Keratinocyte (primary cell): ENCODE results near the gene PRKCZ. TPM values are rescaled to one million over a fixed set of nuclear protein-coding genes. Genes with fewer than 3 reads are reported as not detected.

Source experiments
- DNase-seq: peaks from one replicate; pipeline ENCODE4 v3.0.0-alpha.2; 2011; ENCODE audit warnings: low read depth, missing footprints, low spot score
- FAIRE-seq: peaks from 2 replicates; lab custom pipeline; 2011; peaks lifted over from hg19 to GRCh38; lab: Jason Lieb, UNC
- H2AFZ ChIP-seq: 2 replicates; pipeline ENCODE4 v1.6.0; 2012; ENCODE audit warnings: low read length, control low read depth, inconsistent platforms; ENCODE audit not compliant: control insufficient read depth
- H3K27ac ChIP-seq: 2 replicates; pipeline ENCODE4 v1.5.1; 2011; ENCODE audit warnings: low read length; ENCODE audit not compliant: control insufficient read depth, insufficient read depth
- H3K27me3 ChIP-seq: 3 replicates; pipeline ENCODE4 v1.6.0; 2011; ENCODE audit warnings: low read length; ENCODE audit not compliant: control insufficient read depth, insufficient read depth; ENCODE audit errors: extremely low read depth
- H3K36me3 ChIP-seq, 2 experiments: 2 replicates in 1 of 2; 3 replicates in 1 of 2; pipeline ENCODE4 v1.5.1; 2011; ENCODE audit warnings: low read length in 2 of 2, mild to moderate bottlenecking in 1 of 2; ENCODE audit not compliant: control insufficient read depth in 2 of 2, insufficient read depth in 2 of 2; ENCODE audit errors: extremely low read depth in 1 of 2
- H3K4me1 ChIP-seq: 3 replicates; pipeline ENCODE4 v1.5.1; 2011; ENCODE audit warnings: low read length; ENCODE audit not compliant: control insufficient read depth, insufficient read depth; ENCODE audit errors: extremely low read depth
- H3K4me2 ChIP-seq: 3 replicates; pipeline ENCODE4 v1.6.0; 2011; ENCODE audit warnings: low read depth, low read length; ENCODE audit not compliant: control insufficient read depth, insufficient read depth; ENCODE audit errors: extremely low read depth
- H3K4me3 ChIP-seq, 3 experiments: fragments of 200-600 bp in 1 of 3; sonication (generic) in 1 of 3; 2 replicates in 2 of 3; 3 replicates in 1 of 3; pipeline ENCODE4 v1.5.1; 2011 to 2016; ENCODE audit warnings: low read length in 3 of 3, mild to moderate bottlenecking in 3 of 3, control low read depth in 2 of 3, inconsistent platforms in 1 of 3, low read depth in 1 of 3, mixed read lengths in 1 of 3, mixed run types in 1 of 3, moderate library complexity in 1 of 3; ENCODE audit not compliant: control insufficient read depth in 2 of 3, insufficient read depth in 2 of 3; ENCODE audit errors: extremely low read depth in 1 of 3
- H3K79me2 ChIP-seq: 2 replicates; pipeline ENCODE4 v1.6.0; 2012; ENCODE audit warnings: low read length; ENCODE audit not compliant: control insufficient read depth, insufficient read depth
- H3K9ac ChIP-seq: 3 replicates; pipeline ENCODE4 v1.6.0; 2011; ENCODE audit warnings: low read length; ENCODE audit not compliant: control insufficient read depth, insufficient read depth; ENCODE audit errors: extremely low read depth
- H3K9me1 ChIP-seq: 3 replicates; pipeline ENCODE4 v1.6.0; 2011; ENCODE audit warnings: low read length; ENCODE audit not compliant: control insufficient read depth, insufficient read depth; ENCODE audit errors: extremely low read depth
- H3K9me3 ChIP-seq: 2 replicates; pipeline ENCODE4 v1.5.1; 2012; ENCODE audit warnings: low read depth, low read length; ENCODE audit not compliant: control insufficient read depth
- H4K20me1 ChIP-seq: 3 replicates; pipeline ENCODE4 v1.6.0; 2011; ENCODE audit warnings: low read length; ENCODE audit not compliant: control insufficient read depth, insufficient read depth; ENCODE audit errors: extremely low read depth
- EZH2 ChIP-seq: IDR thresholded peaks from one replicate; pipeline ENCODE4 v1.6.1; 2012; ENCODE audit warnings: inconsistent platforms, mild to moderate bottlenecking, low read length, moderate library complexity
- dilution Hi-C: fragments of 300-500 bp; cut with MboI; formaldehyde crosslinking; loops from one replicate; pipeline ENCODE4 v1.7.0; 2020; ENCODE audit warnings: low sequenced_read_pairs; ENCODE audit not compliant: extremely low pct_ligation_motif_present
- polyA plus RNA-seq, 5 experiments: library from polyadenylated mRNA; depleted of rRNA in 3 of 5; stranded (reverse) in 3 of 5; stranded (forward) in 1 of 5; unstranded in 1 of 5; fragments of >200 nt; gene quantifications; 1 replicate in 1 of 5; 2 replicates in 3 of 5; 3 replicates in 1 of 5; pipeline versions ENCODE4 v1.2.1 to v1.2.3, GENCODE V29; 2011 to 2012; ENCODE audit warnings: missing spikeins in 2 of 5, low read depth in 1 of 5, low replicate concordance in 1 of 5
- TF ChIP-seq, protein P1 (sequence below), 3 experiments: IDR thresholded peaks in 1 of 3; conservative IDR thresholded peaks in 1 of 3; optimal IDR thresholded peaks in 1 of 3; 2 replicates in 2 of 3; 3 replicates in 1 of 3; pipeline versions ENCODE3 to v1.5.1; 2011; ENCODE audit warnings: low read length in 3 of 3, mild to moderate bottlenecking in 3 of 3, moderate library complexity in 2 of 3, control low read depth in 1 of 3, inconsistent platforms in 1 of 3; ENCODE audit not compliant: insufficient read depth in 2 of 3; ENCODE audit errors: extremely low read depth in 1 of 3

PRKCZ gene
- polyA plus RNA-seq, 1 donor (not counting 4 experiments of a cell fraction or from before 2014, with no cell fraction given): 36.3 TPM

DNA sequence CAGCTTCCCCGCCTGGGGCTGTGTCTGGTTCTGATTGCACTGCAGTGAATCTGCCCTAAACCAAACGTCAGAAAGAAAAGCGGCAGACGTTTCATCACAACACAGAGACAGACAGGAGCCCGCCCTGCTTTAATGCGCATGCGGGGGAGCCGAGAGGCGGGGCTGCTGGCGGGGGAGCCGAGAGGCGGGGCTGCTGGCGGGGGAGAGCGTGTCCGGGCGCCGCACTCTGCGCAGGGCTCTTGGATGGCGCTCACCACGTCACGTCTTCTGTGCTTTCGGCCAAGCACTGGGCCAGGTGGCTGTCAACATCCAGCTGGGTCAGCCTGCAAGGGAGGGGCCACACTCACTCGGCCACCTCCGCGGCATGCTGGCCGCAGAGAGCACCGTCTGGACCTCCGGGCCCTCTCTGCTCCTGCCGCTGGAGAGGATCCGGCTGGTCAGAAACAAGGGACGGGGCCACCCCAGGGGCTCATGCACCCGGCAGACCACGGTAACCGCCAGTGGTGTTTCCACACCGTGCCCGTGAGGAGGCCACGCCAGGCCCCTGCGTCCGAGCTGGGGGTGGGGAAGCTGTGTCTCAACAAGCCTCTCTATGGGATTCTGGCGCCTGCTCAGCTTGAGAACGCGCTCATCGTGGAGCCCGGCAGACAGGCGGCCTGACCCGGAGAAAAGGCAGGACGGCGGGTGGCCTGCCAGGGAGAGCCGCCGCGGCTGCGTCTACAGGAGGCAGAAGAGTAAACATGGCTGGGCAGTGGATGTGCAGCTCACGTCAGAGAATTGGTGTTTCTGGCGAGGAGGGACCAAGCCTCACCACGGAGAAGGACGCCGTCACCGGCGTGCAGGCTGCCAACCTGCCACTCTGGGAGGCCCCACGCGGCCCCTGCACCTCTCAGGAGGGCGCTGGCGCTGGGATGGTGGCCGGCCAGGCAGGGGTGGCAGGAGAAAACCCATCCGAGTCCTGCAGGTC lies 139.5 kb downstream of the PRKCZ start:
- no peaks in the 10 kb centered on the region for H3K27me3 ChIP-seq
- FAIRE-seq: no peak
- peak overlapping the region; percentile 85 for H3K4me2 ChIP-seq
- peaks cover 4% of the 10 kb centered on the region for H4K20me1 ChIP-seq
- peak overlapping the region; percentile 56 for H3K27ac ChIP-seq
- no peaks in the 10 kb centered on the region for H3K9me1 ChIP-seq
- no peak for TF ChIP-seq EZH2
- TF ChIP-seq, protein P1, sequence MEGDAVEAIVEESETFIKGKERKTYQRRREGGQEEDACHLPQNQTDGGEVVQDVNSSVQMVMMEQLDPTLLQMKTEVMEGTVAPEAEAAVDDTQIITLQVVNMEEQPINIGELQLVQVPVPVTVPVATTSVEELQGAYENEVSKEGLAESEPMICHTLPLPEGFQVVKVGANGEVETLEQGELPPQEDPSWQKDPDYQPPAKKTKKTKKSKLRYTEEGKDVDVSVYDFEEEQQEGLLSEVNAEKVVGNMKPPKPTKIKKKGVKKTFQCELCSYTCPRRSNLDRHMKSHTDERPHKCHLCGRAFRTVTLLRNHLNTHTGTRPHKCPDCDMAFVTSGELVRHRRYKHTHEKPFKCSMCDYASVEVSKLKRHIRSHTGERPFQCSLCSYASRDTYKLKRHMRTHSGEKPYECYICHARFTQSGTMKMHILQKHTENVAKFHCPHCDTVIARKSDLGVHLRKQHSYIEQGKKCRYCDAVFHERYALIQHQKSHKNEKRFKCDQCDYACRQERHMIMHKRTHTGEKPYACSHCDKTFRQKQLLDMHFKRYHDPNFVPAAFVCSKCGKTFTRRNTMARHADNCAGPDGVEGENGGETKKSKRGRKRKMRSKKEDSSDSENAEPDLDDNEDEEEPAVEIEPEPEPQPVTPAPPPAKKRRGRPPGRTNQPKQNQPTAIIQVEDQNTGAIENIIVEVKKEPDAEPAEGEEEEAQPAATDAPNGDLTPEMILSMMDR (optimal IDR thresholded peaks at IDR 0.05 in 1 of 3, IDR thresholded peaks at IDR 0.05 in 1 of 3, conservative IDR thresholded peaks at IDR 0.05 in 1 of 3; ENCODE audit: extremely low read depth in 1 of 3, insufficient read depth in 2 of 3, low read length in 3 of 3): no peak
- H3K79me2 ChIP-seq: peaks cover 5% of the 10 kb centered on the region
- DNase-seq: no peak
- peak overlapping the region; percentile 64 for H3K9ac ChIP-seq
- dilution Hi-C loops: loop anchor here (10.0 kb wide), 1 partner anchor 85 kb away; no protein-coding TSS in a partner anchor
- H3K36me3 ChIP-seq: peaks cover 0 to 6% of the 10 kb centered on the region in 2 experiments
- H3K9me3 ChIP-seq: no peaks in the 10 kb centered on the region
- H3K4me3 ChIP-seq: peak overlapping the region; percentile 35 to 66 (median 40)
- peaks cover 11% of the 10 kb centered on the region for H3K4me1 ChIP-seq
- H2AFZ ChIP-seq: peak overlapping the region; percentile 37

DNA sequence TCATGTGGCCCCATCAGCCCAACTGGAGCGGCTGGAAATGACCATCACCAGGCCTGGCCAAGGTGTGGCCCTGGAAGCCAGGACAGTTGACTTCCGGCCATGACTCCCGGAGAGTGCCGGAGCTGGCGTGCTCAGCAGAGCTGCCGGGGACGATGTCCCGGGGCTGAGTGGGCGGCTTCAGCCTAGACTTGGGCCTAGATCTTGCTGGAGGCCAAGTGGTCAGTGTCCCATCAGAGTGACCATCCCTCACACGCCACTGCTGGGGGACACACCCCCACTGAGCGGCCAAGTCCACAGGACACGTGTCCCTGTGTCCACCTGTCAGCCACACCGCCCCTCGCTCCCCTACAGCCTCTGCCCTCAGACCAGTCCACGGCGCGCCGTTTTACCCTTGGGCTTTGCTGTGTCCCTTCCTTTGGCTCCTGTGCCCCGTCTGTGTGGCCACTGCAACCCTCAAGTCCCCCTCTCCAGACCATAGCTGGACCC lies 140.3 kb downstream of the PRKCZ start:
- Histone ChIP-seq H3K4me2 (peak overlapping the region; percentile 85), H4K20me1 (peaks cover 4% of the 10 kb centered on the region), H3K27me3 (no peaks in the 10 kb centered on the region), H3K36me3 (peaks cover 0 to 6% of the 10 kb centered on the region in 2 experiments), H3K4me3 (no peak overlapping the region), H3K79me2 (peaks cover 5% of the 10 kb centered on the region), H3K9me3 (no peaks in the 10 kb centered on the region), H2AFZ (no peak overlapping the region), H3K9me1 (no peaks in the 10 kb centered on the region), H3K27ac (no peak overlapping the region), H3K9ac (no peak overlapping the region), H3K4me1 (peaks cover 13% of the 10 kb centered on the region)
- TF ChIP-seq, protein P1 (optimal IDR thresholded peaks at IDR 0.05 in 1 of 3, IDR thresholded peaks at IDR 0.05 in 1 of 3, conservative IDR thresholded peaks at IDR 0.05 in 1 of 3; ENCODE audit: extremely low read depth in 1 of 3, insufficient read depth in 2 of 3, low read length in 3 of 3): no peak
- no peak for TF ChIP-seq EZH2
- dilution Hi-C loops: loop anchor here (10.0 kb wide), 1 partner anchor 84 kb away; no protein-coding TSS in a partner anchor
- no peak for DNase-seq
- no peak for FAIRE-seq
